KBM-7 (cell line): ENCODE measurements around the gene BAIAP2L1.

Source experiments
- DNase-seq: peaks from one replicate; pipeline ENCODE4 v3.0.0-alpha.2; 2015
- in situ Hi-C: fragments of 300-500 bp; cut with MboI; formaldehyde crosslinking; loops from 2 replicates; pipeline ENCODE4 v1.14.3; 2020; ENCODE audit warnings: low sequenced_read_pairs, low pct_unique_long_range_greater_than_20kb, mixed read lengths

BAIAP2L1 gene

DNA sequence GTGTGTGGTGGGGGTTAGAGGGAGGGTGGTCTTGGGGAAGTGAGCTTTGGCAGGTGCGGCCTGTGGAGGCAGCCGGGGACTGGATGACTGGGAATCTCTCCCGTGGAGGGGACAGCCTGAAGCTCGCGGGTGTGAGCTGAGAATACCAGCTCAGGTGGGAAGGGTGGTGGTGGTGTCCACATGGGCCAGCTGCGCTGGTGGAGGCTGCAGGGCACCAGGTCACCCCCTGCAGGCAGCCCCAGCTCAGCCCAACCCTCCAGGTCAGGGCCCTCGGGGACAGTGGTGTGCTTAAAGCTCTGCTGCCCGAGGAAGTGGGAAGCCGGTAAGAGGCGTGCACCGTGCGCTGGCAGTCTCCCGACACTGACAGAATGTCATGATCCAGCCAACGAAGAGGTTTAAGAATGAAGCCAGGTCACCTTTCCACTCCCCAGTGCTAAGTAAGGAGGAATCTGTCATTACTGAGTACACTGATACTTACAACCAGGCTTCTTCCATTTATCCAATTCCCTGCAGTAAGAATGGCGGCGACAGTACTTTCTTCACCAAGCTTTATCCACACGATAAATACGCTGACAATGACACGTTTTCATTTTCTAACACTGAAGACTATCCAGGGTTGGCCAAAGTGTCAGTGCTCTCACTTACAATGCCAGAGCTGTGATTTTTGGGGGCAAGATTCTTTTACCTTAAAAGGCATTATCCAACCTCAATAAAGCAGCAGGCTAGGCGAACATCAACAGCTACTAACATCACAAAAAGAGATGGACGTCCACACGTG, 99.0 kb downstream of the BAIAP2L1 start:
- no peak for DNase-seq
- in situ Hi-C loops, result no loop called here

DNA sequence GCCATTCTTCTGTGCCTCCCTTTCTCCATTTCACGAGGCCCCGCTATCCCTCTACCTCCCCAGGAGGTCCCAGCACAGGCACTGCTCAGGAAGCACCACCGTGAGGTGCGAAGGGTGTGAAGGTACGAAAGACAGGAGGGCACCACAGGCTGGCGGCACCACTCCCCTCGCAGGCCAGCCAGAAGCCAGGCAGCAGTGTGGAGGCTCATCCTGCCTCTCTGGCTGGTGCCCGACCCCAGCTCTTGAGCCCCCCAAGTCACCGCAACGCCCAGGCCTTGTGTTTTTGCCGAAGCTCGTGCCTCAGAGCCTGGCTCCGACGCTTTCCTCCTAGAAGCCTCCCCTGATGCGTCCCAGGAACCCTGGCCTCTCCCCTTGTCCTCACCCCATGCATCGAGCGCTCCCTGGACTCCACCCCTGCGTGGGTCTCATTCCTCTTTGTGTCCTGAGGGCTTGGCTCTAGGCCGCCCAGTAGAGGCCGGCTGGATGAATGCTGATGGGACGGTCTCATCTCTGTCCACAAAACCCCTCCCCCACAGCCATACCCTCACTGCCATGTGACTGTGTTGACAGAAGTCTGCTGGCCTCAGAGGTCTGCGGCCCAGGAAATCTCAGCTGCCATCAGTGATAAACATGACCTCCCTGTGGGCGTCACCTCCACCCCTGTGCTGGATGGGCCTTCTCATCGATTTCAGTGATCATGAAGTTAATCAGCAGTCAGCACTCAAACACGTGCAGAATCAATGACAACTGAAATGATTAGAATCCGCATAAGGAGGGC, 100.1 kb downstream of the BAIAP2L1 start:
- DNase-seq, result no peak
- in situ Hi-C loops, result no loop called here

DNA sequence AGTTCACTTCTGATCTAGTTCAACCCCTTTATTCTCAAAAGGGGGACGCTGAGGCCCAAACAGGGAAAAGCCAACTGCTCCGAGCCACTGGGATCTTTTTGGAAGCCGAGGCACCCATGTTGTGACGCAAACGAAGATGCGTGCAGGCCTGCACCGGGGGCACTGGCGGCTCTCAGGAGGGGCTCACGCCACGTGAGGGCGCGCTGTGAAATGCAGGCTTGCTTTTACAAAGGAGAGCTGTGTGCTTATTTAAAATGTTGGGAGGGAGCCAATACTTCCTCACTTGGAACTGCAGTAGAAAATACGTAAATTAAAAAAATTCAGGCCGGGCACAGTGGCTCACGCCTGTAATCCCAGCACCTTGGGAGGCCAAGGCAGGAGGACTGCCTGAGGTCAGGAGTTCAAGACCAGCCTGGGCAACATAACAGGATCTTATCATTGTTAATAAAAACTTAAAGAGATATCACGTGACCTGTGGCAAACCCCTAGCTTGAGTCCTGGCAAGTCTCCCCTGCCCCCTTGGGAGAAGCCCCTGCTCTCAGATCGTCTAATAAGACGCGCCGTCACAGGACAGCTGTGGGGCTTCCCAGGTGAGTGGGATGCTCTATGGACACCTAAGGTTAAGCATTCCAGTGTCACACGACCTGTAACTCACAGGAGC, 103.1 kb downstream of the BAIAP2L1 start:
- no peak for DNase-seq
- in situ Hi-C loops, result no loop called here

DNA sequence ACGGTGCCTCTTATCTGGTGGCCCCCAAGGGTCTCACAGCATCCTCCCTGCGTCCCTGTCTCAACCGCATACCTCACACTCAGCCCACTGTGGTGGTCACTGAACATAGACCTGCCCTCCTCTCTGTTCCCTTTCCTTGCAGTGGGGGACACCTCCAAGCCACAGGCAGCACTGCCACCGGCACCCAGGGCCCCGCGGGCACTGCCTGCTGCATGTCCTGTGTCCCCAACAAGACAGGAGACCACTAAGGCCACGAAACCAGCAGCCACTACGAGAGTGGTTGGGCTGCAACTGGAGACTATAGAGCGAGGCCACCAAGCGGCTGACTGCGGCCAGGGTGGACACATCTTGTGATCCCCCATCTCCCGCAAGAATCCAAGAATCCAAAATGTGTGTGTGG, 104.1 kb downstream of the BAIAP2L1 start:
- in situ Hi-C loops, result no loop called here
- no peak for DNase-seq

DNA sequence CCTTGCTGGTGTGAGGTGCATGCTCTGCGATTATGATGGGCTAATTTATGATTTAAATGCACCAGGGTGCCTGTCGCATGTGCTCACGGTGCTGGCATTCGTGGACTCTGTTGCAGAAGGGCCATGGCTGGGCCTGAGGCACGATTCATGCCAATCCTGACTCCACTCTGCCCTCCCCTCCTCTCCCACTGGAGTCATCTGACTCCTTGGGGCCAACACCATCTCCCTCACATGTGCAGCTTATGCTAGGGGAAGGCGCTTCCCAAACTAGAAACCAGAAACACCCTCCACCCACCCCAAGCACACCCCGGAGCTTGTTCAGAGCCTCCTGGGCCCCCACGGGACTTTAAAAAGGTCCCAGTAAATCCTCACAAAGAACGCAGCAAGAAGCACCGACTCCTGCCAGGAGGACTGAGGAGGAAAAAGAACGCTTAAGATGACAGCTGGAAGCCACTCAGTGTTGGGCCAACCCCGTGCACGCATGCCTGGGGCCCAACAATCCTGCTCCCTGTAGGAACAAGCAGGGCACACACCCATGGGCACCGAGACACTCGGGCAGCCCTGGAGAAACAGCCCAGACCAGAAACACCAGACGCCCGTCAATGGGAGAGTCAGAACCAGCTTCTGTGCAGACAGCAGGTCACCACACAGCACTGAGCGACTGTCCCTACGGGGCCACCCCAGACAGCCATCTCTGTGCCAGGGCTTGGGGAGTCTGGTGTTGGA, 105.3 kb downstream of the BAIAP2L1 start:
- no peak for DNase-seq
- in situ Hi-C loops, result no loop called here

GRCh38 chr7:98294798-98295382, 106.0 kb downstream of the BAIAP2L1 start:
- in situ Hi-C loops, result no loop called here
- DNase-seq, result peak; percentile 69

GRCh38 chr7:98294326-98294725, 106.6 kb downstream of the BAIAP2L1 start:
- in situ Hi-C loops, result no loop called here
- DNase-seq, result no peak

- DNase-seq, result no peak
- in situ Hi-C loops, result no loop called here
Measured at GRCh38 chr7:98293746-98294145, 107.1 kb downstream of the BAIAP2L1 start.

GRCh38 chr7:98293265-98293664, 107.6 kb downstream of the BAIAP2L1 start:
- in situ Hi-C loops, result no loop called here
- no peak for DNase-seq

GRCh38 chr7:98291717-98292116, 109.2 kb downstream of the BAIAP2L1 start:
- DNase-seq, result no peak
- in situ Hi-C loops, result no loop called here

DNA sequence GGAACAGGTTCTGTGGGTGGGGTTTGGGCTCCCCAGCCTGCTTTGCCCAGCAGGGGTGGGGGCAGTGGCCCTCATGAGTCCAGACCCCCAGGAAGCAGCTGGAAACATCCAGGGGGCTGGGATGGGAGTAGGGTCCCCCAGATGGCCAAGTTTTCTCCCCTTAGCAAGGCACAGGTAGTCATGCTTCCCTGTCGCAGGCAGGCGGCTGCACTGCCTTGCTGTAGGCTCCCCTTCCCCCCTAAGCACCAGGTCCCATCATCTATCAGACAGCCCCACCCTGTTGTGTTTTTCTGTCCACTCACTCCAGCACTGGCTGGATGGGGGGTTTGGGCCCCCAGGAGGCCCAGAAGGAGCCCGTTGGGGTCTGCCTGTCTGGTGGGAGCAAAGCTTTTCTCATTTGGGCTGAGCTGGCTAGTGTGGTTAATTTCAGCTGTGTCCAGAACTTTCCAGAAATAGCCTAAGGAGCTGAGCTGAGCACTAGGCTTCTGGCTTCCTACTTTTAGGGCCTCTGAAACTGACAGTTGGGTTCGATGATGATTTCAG, 111.5 kb downstream of the BAIAP2L1 start:
- no peak for DNase-seq
- in situ Hi-C loops, result no loop called here

DNA sequence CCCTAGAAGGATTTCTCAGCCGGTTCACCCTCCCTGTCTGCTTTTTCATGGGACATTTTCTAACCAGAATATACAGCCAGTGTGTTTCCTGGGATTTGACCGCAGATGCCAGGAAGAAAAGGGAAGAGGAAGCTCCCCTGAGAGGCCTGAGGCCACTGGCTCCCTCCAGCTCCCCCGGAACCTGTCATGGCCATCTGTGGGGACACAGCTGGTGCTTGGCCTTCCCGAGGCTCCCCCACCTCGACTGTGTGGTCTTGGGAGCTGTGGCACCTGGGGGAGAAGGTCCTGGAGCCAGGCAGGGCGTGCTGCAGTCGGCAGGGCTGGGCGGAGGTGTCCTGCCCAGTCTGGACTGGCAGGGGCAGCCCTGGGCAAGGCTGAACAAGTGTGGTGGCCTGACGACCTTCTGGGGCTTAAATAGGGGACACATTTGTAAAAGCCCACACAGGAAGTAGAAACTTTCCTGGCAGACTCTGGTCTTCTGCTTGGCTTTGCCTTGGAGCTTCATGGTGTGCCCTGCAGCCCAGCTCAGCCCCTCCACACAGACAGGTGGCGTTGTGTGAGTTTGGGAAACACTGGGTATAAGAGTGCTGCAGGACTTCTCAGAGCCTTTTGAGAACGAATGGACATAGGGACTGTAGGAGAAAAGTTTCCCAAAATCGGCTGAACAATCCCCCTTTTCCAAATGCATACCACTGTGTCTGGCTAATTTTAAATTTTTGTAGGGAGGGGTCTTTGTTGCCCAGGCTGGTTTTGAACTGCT, 112.6 kb downstream of the BAIAP2L1 start:
- in situ Hi-C loops, result no loop called here
- DNase-seq, result peak; percentile 38

DNA sequence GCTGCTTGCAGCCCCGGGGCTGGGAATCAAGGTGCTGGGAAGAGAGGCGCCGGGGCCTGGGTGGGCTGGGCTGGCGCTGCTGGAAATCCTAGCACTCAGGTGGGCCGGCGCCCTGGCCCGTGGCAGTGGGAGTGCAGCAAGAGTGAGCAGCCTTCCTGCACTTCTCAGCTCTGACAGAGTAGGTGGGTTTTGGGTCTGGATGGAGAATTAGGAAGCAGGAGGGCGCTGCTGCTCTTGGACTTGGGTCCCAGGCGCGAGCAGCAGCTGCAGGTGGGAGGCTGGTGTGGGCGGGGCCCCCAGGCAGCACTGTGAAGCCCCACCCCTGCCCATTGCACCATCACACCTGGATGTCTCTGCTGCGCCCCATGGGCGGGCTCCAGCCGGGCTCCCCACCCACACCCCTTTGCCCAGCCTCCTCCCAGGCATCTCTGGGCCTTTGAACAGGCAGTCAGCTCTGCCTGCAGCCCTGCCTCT, 113.4 kb downstream of the BAIAP2L1 start:
- DNase-seq, result no peak
- in situ Hi-C loops, result no loop called here

- no peak for DNase-seq
- in situ Hi-C loops, result no loop called here
Measured at GRCh38 chr7:98286701-98287485, 114.0 kb downstream of the BAIAP2L1 start.

DNA sequence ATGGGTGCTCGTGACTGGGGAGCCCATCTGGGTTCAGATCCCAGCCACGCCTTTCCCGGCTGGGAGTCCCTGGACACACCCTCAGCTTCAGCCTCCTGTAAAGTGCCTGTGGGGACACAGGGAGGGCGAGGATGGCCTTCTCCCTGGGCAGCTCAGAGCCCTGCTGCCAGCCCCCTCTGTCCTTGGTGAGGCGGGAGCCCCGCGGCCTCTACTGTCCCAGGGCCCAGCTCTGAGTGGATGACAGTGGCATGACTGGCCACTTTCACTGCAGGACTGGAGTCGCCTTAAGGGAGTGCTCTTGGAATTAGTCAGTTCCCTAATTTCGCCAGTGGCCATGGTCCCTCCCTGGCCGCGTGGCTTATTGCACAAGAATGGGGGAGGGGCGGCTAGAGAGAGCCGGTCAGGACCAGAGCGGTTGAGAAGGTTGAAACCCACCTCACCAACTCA, 114.8 kb downstream of the BAIAP2L1 start:
- peak; percentile 32 for DNase-seq
- in situ Hi-C loops, result no loop called here

GRCh38 chr7:98285157-98286092, 115.5 kb downstream of the BAIAP2L1 start:
- in situ Hi-C loops, result no loop called here
- DNase-seq, result no peak
